MM.1S (cell line): ENCODE results near the gene MEGF11.

ENCODE experiments used
- EZH2 ChIP-seq: fragments of 300-600 bp; sonication (generic); optimal IDR thresholded peaks from 2 replicates; pipeline ENCODE3; 2017; ENCODE audit warnings: low read depth, mild to moderate bottlenecking, antibody characterized with exemption, low read length, mixed read lengths
- EZH2phosphoT487 ChIP-seq: fragments of 300-600 bp; sonication (generic); IDR thresholded peaks from 2 replicates; pipeline ENCODE4 v1.6.1; 2018; ENCODE audit warnings: antibody characterized with exemption, low read length
- TF ChIP-seq, protein P1 (sequence below): fragments of 300-600 bp; sonication (generic); IDR thresholded peaks from 2 replicates; pipeline ENCODE4 v1.5.1; 2016; ENCODE audit warnings: antibody characterized with exemption, low read length, mixed read lengths

DNA sequence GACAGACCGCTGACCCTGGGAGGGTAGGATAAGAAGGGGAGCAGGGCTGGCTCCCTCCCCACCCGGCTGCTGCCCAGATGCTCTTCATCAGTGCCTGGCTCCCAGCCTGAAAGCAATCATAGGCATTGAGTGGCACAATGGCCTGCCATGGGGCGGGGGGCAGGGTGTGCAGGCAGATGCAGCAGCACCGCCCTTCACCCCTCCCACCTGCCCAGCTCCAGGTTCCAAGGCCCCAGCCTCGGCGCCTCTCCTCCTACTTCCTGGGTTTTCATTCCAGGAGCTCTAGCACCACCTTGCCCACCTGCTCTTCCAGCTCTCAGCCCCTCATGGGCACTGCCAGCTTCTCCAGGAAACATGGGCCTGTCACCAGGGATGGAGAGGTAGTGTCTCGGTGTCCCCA, 101.7 kb downstream of the MEGF11 start:
- TF ChIP-seq, protein P1, sequence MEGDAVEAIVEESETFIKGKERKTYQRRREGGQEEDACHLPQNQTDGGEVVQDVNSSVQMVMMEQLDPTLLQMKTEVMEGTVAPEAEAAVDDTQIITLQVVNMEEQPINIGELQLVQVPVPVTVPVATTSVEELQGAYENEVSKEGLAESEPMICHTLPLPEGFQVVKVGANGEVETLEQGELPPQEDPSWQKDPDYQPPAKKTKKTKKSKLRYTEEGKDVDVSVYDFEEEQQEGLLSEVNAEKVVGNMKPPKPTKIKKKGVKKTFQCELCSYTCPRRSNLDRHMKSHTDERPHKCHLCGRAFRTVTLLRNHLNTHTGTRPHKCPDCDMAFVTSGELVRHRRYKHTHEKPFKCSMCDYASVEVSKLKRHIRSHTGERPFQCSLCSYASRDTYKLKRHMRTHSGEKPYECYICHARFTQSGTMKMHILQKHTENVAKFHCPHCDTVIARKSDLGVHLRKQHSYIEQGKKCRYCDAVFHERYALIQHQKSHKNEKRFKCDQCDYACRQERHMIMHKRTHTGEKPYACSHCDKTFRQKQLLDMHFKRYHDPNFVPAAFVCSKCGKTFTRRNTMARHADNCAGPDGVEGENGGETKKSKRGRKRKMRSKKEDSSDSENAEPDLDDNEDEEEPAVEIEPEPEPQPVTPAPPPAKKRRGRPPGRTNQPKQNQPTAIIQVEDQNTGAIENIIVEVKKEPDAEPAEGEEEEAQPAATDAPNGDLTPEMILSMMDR = no peak
- no peak for TF ChIP-seq EZH2
- no peak for TF ChIP-seq EZH2phosphoT487
